ENCODE results near the gene MRPL53. TPM values are rescaled to one million over a fixed set of nuclear protein-coding genes. Genes with fewer than 3 reads are reported as not detected.

The MRPL53 gene
- total RNA-seq, 1 experiment from 2014 or later = 102 TPM

- H3K9me3 Mint-ChIP-seq (ENCODE audit: unreplicated experiment) = no peaks in the 10 kb centered on the region
- no peaks in the 10 kb centered on the region for H3K9me3 ChIP-seq
- no peaks in the 10 kb centered on the region for H3K27me3 Mint-ChIP-seq (ENCODE audit: insufficient read depth, unreplicated experiment)
- H3K36me3 Mint-ChIP-seq (ENCODE audit: insufficient read depth, unreplicated experiment) = peaks cover 53% of the 10 kb centered on the region
- peaks cover 5% of the 10 kb centered on the region for H3K36me3 ChIP-seq (ENCODE audit: control insufficient read depth, insufficient read depth, low read length)
- H3K4me1 Mint-ChIP-seq (ENCODE audit: low read depth, unreplicated experiment) = peaks cover 13% of the 10 kb centered on the region
- peak overlapping the region; percentile 97 for H3K4me3 Mint-ChIP-seq (ENCODE audit: unreplicated experiment)
- intact Hi-C loops (cut with micrococcal nuclease; ENCODE audit: unreplicated experiment) = loop anchor here (2.0 kb wide), 1 partner anchor 16 kb away; no protein-coding TSS in a partner anchor
- peak overlapping the region; percentile 99 for H3K27ac Mint-ChIP-seq (ENCODE audit: unreplicated experiment)
- H3K4me1 ChIP-seq = peaks cover 20% of the 10 kb centered on the region; the same call in 1 of the 2 replicates
- DNase-seq = no peak
- TF ChIP-seq, protein P1, sequence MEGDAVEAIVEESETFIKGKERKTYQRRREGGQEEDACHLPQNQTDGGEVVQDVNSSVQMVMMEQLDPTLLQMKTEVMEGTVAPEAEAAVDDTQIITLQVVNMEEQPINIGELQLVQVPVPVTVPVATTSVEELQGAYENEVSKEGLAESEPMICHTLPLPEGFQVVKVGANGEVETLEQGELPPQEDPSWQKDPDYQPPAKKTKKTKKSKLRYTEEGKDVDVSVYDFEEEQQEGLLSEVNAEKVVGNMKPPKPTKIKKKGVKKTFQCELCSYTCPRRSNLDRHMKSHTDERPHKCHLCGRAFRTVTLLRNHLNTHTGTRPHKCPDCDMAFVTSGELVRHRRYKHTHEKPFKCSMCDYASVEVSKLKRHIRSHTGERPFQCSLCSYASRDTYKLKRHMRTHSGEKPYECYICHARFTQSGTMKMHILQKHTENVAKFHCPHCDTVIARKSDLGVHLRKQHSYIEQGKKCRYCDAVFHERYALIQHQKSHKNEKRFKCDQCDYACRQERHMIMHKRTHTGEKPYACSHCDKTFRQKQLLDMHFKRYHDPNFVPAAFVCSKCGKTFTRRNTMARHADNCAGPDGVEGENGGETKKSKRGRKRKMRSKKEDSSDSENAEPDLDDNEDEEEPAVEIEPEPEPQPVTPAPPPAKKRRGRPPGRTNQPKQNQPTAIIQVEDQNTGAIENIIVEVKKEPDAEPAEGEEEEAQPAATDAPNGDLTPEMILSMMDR (IDR thresholded peaks at IDR 0.05; ENCODE audit: insufficient read depth in 1 of 2, low read depth in 1 of 2, low read length in 1 of 2, severe bottlenecking in 1 of 2, unreplicated experiment in 1 of 2) = no peak
- CTCF ChIA-PET = interaction anchor here (1.1 kb wide), 1 partner anchor 48 kb away, joined by 3 read pairs; no protein-coding TSS in a partner anchor
- TSS peak; percentile 64 for BruUV-seq (replicated peaks)
- POLR2A ChIA-PET = interaction anchor here (1.4 to 1.5 kb wide), 3 partner anchors 9 to 17 kb away, joined by 3 to 24 read pairs (median 7); partner anchors contain the start of gene WBP1
- peak overlapping the region; percentile 94 for H3K4me3 ChIP-seq (ENCODE audit: low read depth, low read length)
- H3K27me3 ChIP-seq (replicated peaks; ENCODE audit: control insufficient read depth, insufficient read depth, low read length) = no peaks in the 10 kb centered on the region
Observed at GRCh38 chr2:74441170-74441689, 31.2 kb downstream of the MRPL53 start.

GRCh38 chr2:74440378-74441169 lies 31.9 kb downstream of the MRPL53 start:
- POLR2A ChIA-PET = interaction anchor here (0.7 to 1.5 kb wide), 13 partner anchors 10 to 612 kb away, joined by 3 to 24 read pairs (median 4); partner anchors contain the start of genes INO80B, MOGS, MRPL53 and WBP1
- TF ChIP-seq, protein P1 (IDR thresholded peaks at IDR 0.05; ENCODE audit: insufficient read depth in 1 of 2, low read depth in 1 of 2, low read length in 1 of 2, severe bottlenecking in 1 of 2, unreplicated experiment in 1 of 2) = peak in 1 of 2 experiments; percentile 28
- no TSS peak for BruUV-seq (replicated peaks)

GRCh38 chr2:74439803-74440377 lies 32.6 kb downstream of the MRPL53 start:
- peaks cover 13% of the 10 kb centered on the region for H3K4me1 Mint-ChIP-seq (ENCODE audit: low read depth, unreplicated experiment)
- TF ChIP-seq, protein P1 (IDR thresholded peaks at IDR 0.05; ENCODE audit: insufficient read depth in 1 of 2, low read depth in 1 of 2, low read length in 1 of 2, severe bottlenecking in 1 of 2, unreplicated experiment in 1 of 2) = no peak
- BruUV-seq (replicated peaks) = no TSS peak
- no peaks in the 10 kb centered on the region for H3K9me3 Mint-ChIP-seq (ENCODE audit: unreplicated experiment)
- Histone ChIP-seq H3K36me3 (ENCODE audit: control insufficient read depth, insufficient read depth, low read length) (peaks cover 5% of the 10 kb centered on the region), H3K4me3 (ENCODE audit: low read depth, low read length) (peak overlapping the region; percentile 94), H3K27me3 (replicated peaks; ENCODE audit: control insufficient read depth, insufficient read depth, low read length) (no peaks in the 10 kb centered on the region), H3K4me1 (peaks cover 20% of the 10 kb centered on the region; the same call in 1 of the 2 replicates), H3K9me3 (no peaks in the 10 kb centered on the region)
- H3K27ac Mint-ChIP-seq (ENCODE audit: unreplicated experiment) = peak overlapping the region; percentile 99
- H3K4me3 Mint-ChIP-seq (ENCODE audit: unreplicated experiment) = peak overlapping the region; percentile 97
- ChIA-PET POLR2A (interaction anchor here (0.7 to 1.5 kb wide), 13 partner anchors 9 to 612 kb away, joined by 3 to 24 read pairs (median 4); partner anchors contain the start of genes INO80B, MOGS, MRPL53 and WBP1), CTCF (interaction anchor here (0.6 to 1.2 kb wide), 7 partner anchors 12 to 147 kb away, joined by 3 to 9 read pairs (median 4); partner anchors contain the start of genes INO80B and WBP1)
- intact Hi-C loops (cut with micrococcal nuclease; ENCODE audit: unreplicated experiment) = loop anchor here (2.0 kb wide), 1 partner anchor 15 kb away; no protein-coding TSS in a partner anchor
- DNase-seq = no peak
- peaks cover 53% of the 10 kb centered on the region for H3K36me3 Mint-ChIP-seq (ENCODE audit: insufficient read depth, unreplicated experiment)
- no peaks in the 10 kb centered on the region for H3K27me3 Mint-ChIP-seq (ENCODE audit: insufficient read depth, unreplicated experiment)

More at GRCh38 chr2:74440378-74441169, 31.9 kb downstream of the MRPL53 start:
- H3K36me3 Mint-ChIP-seq (ENCODE audit: insufficient read depth, unreplicated experiment) = peaks cover 53% of the 10 kb centered on the region
- H3K27me3 Mint-ChIP-seq (ENCODE audit: insufficient read depth, unreplicated experiment) = no peaks in the 10 kb centered on the region
- no peaks in the 10 kb centered on the region for H3K27me3 ChIP-seq (replicated peaks; ENCODE audit: control insufficient read depth, insufficient read depth, low read length)
- H3K9me3 Mint-ChIP-seq (ENCODE audit: unreplicated experiment) = no peaks in the 10 kb centered on the region
- intact Hi-C loops (cut with micrococcal nuclease; ENCODE audit: unreplicated experiment) = loop anchor here (2.0 kb wide), 1 partner anchor 16 kb away; no protein-coding TSS in a partner anchor
- H3K4me1 ChIP-seq = peaks cover 20% of the 10 kb centered on the region; the same call in 1 of the 2 replicates
- peak overlapping the region; percentile 99 for H3K27ac Mint-ChIP-seq (ENCODE audit: unreplicated experiment)
- peaks cover 5% of the 10 kb centered on the region for H3K36me3 ChIP-seq (ENCODE audit: control insufficient read depth, insufficient read depth, low read length)
- CTCF ChIA-PET = interaction anchor here (0.6 to 1.2 kb wide), 7 partner anchors 11 to 148 kb away, joined by 3 to 9 read pairs (median 4); partner anchors contain the start of genes INO80B and WBP1
- no peaks in the 10 kb centered on the region for H3K9me3 ChIP-seq
- H3K4me3 Mint-ChIP-seq (ENCODE audit: unreplicated experiment) = peak overlapping the region; percentile 97
- DNase-seq = peak; percentile 93 to 95
- peak overlapping the region; percentile 94 for H3K4me3 ChIP-seq (ENCODE audit: low read depth, low read length)
- peaks cover 13% of the 10 kb centered on the region for H3K4me1 Mint-ChIP-seq (ENCODE audit: low read depth, unreplicated experiment)

Data from Caco-2 (cell line).